Activated T-helper 1 cell treated with anti-CD3 and anti-CD28 coated beads, Interleukin-12 subunit alpha, Interleukin-12 subunit beta, Interleukin-2, Interleukin-4 antibody, amounts not matched to agents 30 ng/mL and 10 ng/mL and 1 ng/mL, durations not matched to agents 14 hours and 24 hours and 36 hours (primary cell): ENCODE results near the gene BOC. TPM values are rescaled to one million over a fixed set of nuclear protein-coding genes. Genes with fewer than 3 reads are reported as not detected.

Experiments
- DNase-seq: peaks from one replicate; pipeline ENCODE4 v3.0.0; 2021; ENCODE audit warnings: low spot score
- H3K27ac Mint-ChIP-seq: one replicate; pipeline ENCODE4 v1.8.0; 2021; ENCODE audit warnings: mild to moderate bottlenecking, mixed read lengths
- H3K27me3 Mint-ChIP-seq: one replicate; pipeline ENCODE4 v1.8.0; 2022; ENCODE audit warnings: mild to moderate bottlenecking, moderate library complexity, mixed read lengths; ENCODE audit not compliant: insufficient read depth
- H3K36me3 Mint-ChIP-seq: one replicate; pipeline ENCODE4 v1.8.0; 2021; ENCODE audit warnings: low read depth, mixed read lengths
- H3K4me1 Mint-ChIP-seq: one replicate; pipeline ENCODE4 v1.8.0; 2021; ENCODE audit warnings: low read depth, mixed read lengths
- H3K4me3 Mint-ChIP-seq: one replicate; pipeline ENCODE4 v1.8.0; 2021; ENCODE audit warnings: mild to moderate bottlenecking, moderate library complexity, mixed read lengths
- H3K9me3 Mint-ChIP-seq: one replicate; pipeline ENCODE4 v1.8.0; 2021; ENCODE audit warnings: mixed read lengths
- intact Hi-C: fragments of 100-400 bp; cut with micrococcal nuclease; formaldehyde crosslinking; loops from one replicate; pipeline ENCODE4 v1.15.1; 2024
- total RNA-seq: library from RNA; stranded (reverse); gene quantifications from 2 replicates; pipeline ENCODE4 v1.2.3, GENCODE V29; 2022

BOC gene
- total RNA-seq, 1 donor from 2014 or later, result 2.1 TPM

DNA sequence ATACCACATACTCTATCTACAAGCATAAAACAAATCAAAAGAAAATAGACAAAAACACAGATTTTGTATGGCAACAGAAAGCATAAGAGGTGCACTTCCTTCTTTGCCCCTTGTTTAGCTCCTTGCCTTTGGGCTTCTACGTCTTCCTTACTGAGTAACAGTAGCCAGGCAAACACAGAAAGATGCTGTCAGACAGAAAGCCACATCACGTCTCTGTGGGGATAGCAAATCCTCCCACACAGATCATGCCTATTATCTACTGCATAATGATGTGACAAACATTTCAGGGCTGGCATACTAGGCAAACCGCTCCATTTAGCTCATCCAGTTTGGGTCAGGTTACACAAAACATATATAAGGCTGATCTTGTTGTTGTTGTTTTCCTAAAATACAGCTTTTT is 92.7 kb downstream of the BOC start:
- H3K27me3 Mint-ChIP-seq, result no peaks in the 10 kb centered on the region
- H3K36me3 Mint-ChIP-seq, result no peaks in the 10 kb centered on the region
- no peak overlapping the region for H3K27ac Mint-ChIP-seq
- intact Hi-C loops, result no loop called here
- H3K9me3 Mint-ChIP-seq, result no peaks in the 10 kb centered on the region
- no peak overlapping the region for H3K4me3 Mint-ChIP-seq
- no peaks in the 10 kb centered on the region for H3K4me1 Mint-ChIP-seq
- no peak for DNase-seq

DNA sequence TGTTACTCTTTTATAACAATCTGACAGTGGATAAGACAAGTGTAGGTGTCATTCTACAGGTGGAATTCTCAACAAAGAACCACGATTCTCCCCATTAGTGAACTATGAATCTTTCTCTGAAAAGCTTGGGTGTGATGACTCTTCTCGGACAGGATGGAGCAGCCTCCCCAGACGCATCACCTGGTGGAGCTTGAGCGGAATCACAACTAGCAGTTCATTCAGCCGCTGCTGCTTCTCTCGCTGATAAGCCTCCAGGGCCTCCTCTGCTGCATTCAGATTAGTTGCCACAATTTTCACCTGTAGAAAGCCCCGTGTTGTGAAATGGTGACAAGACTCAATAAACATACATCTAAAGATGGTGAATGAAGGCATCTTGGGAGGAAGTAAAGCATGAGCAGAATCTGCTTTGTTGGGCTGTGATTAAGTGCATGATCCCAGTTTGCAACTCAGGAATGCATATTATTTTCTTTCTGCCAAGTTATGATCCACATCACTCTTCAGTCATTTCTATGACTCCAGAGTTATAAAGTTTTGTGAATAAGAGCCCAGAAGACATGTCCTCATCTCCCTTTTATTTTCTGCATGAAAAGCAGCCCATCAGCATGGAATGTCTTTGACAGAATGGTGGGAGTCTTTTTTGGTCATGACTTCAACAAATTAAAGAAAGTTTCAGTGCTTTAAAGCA is 93.6 kb downstream of the BOC start:
- no peak overlapping the region for H3K4me3 Mint-ChIP-seq
- no peaks in the 10 kb centered on the region for H3K4me1 Mint-ChIP-seq
- intact Hi-C loops, result no loop called here
- no peaks in the 10 kb centered on the region for H3K36me3 Mint-ChIP-seq
- no peak overlapping the region for H3K27ac Mint-ChIP-seq
- H3K27me3 Mint-ChIP-seq, result no peaks in the 10 kb centered on the region
- no peaks in the 10 kb centered on the region for H3K9me3 Mint-ChIP-seq
- DNase-seq, result no peak

DNA sequence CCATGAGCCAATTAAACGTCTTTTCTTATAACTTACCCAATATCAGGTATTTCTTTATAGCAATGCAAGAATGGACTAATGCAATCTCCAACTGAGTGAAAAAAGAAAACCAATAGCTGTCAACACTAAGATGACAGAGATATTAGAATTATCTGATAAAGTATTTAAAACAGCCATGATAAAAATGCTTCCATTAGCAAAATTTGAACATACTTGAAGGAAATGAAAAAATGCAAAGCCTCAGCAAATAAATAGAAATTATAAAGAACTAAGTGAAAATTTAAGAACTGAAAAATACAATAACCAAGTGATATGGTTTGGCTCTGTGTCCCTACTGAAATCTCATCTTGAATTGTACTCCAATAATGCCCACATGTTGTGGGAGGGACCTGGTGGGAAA is 99.6 kb downstream of the BOC start:
- H3K27ac Mint-ChIP-seq, result no peak overlapping the region
- no peaks in the 10 kb centered on the region for H3K4me1 Mint-ChIP-seq
- H3K36me3 Mint-ChIP-seq, result peaks cover 8% of the 10 kb centered on the region
- no peaks in the 10 kb centered on the region for H3K27me3 Mint-ChIP-seq
- intact Hi-C loops, result no loop called here
- no peak for DNase-seq
- H3K4me3 Mint-ChIP-seq, result no peak overlapping the region
- peaks cover 22% of the 10 kb centered on the region for H3K9me3 Mint-ChIP-seq

DNA sequence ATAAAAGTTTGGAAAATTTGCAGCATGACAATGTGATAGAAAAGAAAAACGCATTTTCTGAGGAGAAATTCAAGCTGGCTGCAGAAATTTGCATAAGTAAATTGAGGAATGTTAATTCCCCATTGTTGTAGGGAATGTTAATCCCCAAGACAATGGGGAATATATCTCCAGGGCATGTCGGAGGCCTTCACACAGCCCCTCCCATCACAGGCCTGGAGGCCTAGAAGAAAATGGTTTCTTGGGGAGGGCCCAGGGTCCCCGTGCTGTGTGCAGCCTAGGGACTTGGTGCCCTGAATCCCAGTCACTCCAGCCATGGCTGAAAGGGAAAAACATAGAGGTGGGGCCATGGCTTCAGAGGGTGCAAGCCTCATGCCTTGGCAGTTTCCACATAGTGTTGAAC is 101.1 kb downstream of the BOC start:
- no peak overlapping the region for H3K4me3 Mint-ChIP-seq
- H3K4me1 Mint-ChIP-seq, result no peaks in the 10 kb centered on the region
- DNase-seq, result no peak
- H3K27ac Mint-ChIP-seq, result no peak overlapping the region
- peaks cover 10% of the 10 kb centered on the region for H3K36me3 Mint-ChIP-seq
- H3K9me3 Mint-ChIP-seq, result peaks cover 25% of the 10 kb centered on the region
- H3K27me3 Mint-ChIP-seq, result no peaks in the 10 kb centered on the region
- intact Hi-C loops, result no loop called here

DNA sequence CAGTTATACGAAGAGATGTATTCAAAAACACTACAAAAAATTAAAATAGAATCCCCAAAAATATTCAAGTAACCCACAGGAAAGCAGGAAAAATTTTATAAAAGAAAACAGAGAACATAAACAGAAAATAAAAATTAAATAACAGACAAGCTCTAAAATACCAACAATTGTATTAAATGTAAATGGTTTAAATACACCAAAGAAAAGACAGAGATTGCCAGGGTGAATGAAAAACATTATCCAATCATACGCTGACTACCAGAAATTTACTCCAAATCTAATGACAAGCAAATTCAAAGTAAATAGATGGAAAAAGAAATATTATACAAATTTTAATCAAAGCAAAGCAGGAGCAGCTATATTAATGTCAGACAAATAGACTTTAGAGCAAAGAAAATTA is 103.6 kb downstream of the BOC start:
- no peak for DNase-seq
- intact Hi-C loops, result no loop called here
- Mint-ChIP-seq H3K27ac (no peak overlapping the region), H3K4me1 (no peaks in the 10 kb centered on the region), H3K4me3 (no peak overlapping the region), H3K9me3 (peaks cover 25% of the 10 kb centered on the region), H3K36me3 (peaks cover 10% of the 10 kb centered on the region), H3K27me3 (no peaks in the 10 kb centered on the region)

DNA sequence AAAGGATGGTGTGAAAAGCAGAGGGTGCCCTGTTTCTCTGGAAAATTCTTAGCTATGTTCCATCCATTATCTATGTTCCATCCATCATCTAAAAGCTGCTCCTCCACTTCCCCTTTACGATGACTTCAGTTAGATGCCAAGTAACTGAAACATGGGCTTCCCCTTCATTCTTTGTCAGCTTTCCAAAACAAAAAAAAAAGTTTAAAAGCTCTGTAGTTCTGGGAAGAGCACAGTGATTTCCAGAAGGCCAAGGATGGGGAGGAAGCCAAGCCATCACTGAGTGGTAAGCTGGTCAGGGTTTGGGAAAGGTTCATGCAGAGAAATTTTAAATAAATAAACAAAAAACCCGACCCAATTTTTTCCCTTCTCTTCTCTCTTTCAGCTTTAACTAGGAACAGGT is 118.4 kb downstream of the BOC start:
- H3K27ac Mint-ChIP-seq, result no peak overlapping the region
- H3K27me3 Mint-ChIP-seq, result no peaks in the 10 kb centered on the region
- no peak overlapping the region for H3K4me3 Mint-ChIP-seq
- no peak for DNase-seq
- H3K4me1 Mint-ChIP-seq, result no peaks in the 10 kb centered on the region
- no peaks in the 10 kb centered on the region for H3K36me3 Mint-ChIP-seq
- H3K9me3 Mint-ChIP-seq, result no peaks in the 10 kb centered on the region
- intact Hi-C loops, result no loop called here

DNA sequence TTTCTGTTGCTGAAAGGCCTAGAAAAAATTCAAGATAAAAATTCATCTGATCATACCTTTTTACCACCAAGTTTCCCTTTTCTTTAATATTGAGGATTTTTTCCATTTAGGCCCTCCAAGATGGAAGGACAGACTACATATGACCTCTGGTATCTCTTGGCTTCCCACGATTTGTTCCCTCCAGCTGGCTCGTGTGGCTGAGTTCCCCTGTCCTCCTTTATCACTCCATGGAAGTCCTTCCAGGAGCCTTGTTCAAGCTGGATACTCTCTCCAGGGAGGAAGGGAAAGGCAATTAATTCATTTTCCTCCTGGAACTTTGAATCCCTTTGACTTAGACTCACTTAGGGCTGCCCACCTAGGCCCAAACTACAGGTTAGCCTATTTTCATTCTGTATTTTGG is 119.4 kb downstream of the BOC start:
- Mint-ChIP-seq H3K27ac (no peak overlapping the region), H3K9me3 (no peaks in the 10 kb centered on the region), H3K27me3 (no peaks in the 10 kb centered on the region), H3K36me3 (no peaks in the 10 kb centered on the region), H3K4me1 (no peaks in the 10 kb centered on the region), H3K4me3 (no peak overlapping the region)
- no peak for DNase-seq
- intact Hi-C loops, result no loop called here

DNA sequence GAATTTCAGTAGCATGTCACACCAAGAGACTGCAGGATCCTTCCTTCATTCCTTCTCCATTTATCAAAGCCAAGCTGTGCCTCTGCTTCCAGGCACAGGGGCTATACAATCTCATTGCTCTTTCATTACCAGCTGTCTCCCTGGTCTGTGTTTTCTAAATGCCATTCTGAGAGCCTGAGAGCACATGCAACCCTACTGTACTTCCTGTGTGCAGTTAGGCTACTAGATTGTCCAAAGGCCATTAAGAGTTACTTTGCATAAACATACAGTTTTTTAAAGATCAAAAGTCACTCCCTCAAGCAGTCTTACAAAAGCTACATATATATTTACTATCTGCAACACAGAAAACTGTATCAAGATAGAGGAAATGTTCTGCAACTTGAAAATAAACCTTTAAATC is 119.8 kb downstream of the BOC start:
- no peak overlapping the region for H3K4me3 Mint-ChIP-seq
- H3K36me3 Mint-ChIP-seq, result no peaks in the 10 kb centered on the region
- intact Hi-C loops, result no loop called here
- H3K27me3 Mint-ChIP-seq, result no peaks in the 10 kb centered on the region
- no peak for DNase-seq
- no peaks in the 10 kb centered on the region for H3K9me3 Mint-ChIP-seq
- H3K27ac Mint-ChIP-seq, result no peak overlapping the region
- no peaks in the 10 kb centered on the region for H3K4me1 Mint-ChIP-seq

Other genes with a start within 250 kb of the BOC start
- 6.7 and 6.8 TPM in 2 replicates for gene CD200R1, start 236.5 kb upstream of the BOC start, total RNA-seq
- gene GTPBP8, start 220.6 kb upstream of the BOC start, total RNA-seq, result 22.6 and 25.0 TPM in 2 replicates
- gene CFAP44, start 229.9 kb downstream of the BOC start, total RNA-seq, result 2.9 and 3.2 TPM in 2 replicates